Stimulated activated CD8-positive, alpha-beta memory T cell treated with anti-CD3 and anti-CD28 coated beads, Interleukin-15, amount 100 ng/mL, for 4 hours (primary cell): ENCODE data around the gene GRIA1.

Source experiments
- DNase-seq, 2 donors: peaks; one replicate each; pipeline ENCODE4 v3.0.0-alpha.2; 2020; ENCODE audit warnings: low read depth in 2 of 2

The GRIA1 gene

GRCh38 chr5:153490118-153491037 is at the start of gene GRIA1:
TSS of gene GRIA1 (plus strand) at chr5:153490670.
- DNase-seq = no peak

- no peak for DNase-seq
Observed at GRCh38 chr5:153445875-153446579, 44.4 kb upstream of the GRIA1 start.

- no peak for DNase-seq
Observed at GRCh38 chr5:153447534-153447933, 42.9 kb upstream of the GRIA1 start.

- no peak for DNase-seq
Observed at GRCh38 chr5:153456354-153456753, 34.1 kb upstream of the GRIA1 start.

- no peak for DNase-seq
Observed at GRCh38 chr5:153456993-153457392, 33.5 kb upstream of the GRIA1 start.

- DNase-seq = no peak
Observed at GRCh38 chr5:153458268-153458667, 32.2 kb upstream of the GRIA1 start.

GRCh38 chr5:153459051-153459743 is 31.3 kb upstream of the GRIA1 start:
- DNase-seq = no peak

- no peak for DNase-seq
Observed at GRCh38 chr5:153460421-153460820, 30.0 kb upstream of the GRIA1 start.

GRCh38 chr5:153461341-153461740 is 29.1 kb upstream of the GRIA1 start:
- DNase-seq = no peak

- DNase-seq = no peak
Observed at GRCh38 chr5:153463806-153464205, 26.7 kb upstream of the GRIA1 start.

GRCh38 chr5:153467546-153467945 is 22.9 kb upstream of the GRIA1 start:
- DNase-seq = no peak

- DNase-seq = no peak
Observed at GRCh38 chr5:153469423-153469822, 21.0 kb upstream of the GRIA1 start.

- DNase-seq = no peak
Observed at GRCh38 chr5:153470736-153471135, 19.7 kb upstream of the GRIA1 start.

GRCh38 chr5:153476767-153477166 is 13.7 kb upstream of the GRIA1 start:
- no peak for DNase-seq

GRCh38 chr5:153480401-153480800 is 10.1 kb upstream of the GRIA1 start:
- DNase-seq = no peak

- no peak for DNase-seq
Observed at GRCh38 chr5:153483482-153483881, 7.0 kb upstream of the GRIA1 start.

GRCh38 chr5:153485641-153486040 is 4.8 kb upstream of the GRIA1 start:
- DNase-seq = no peak

- DNase-seq = no peak
Observed at GRCh38 chr5:153486771-153487170, 3.7 kb upstream of the GRIA1 start.

- DNase-seq = no peak
Observed at GRCh38 chr5:153489611-153490010, 859 bp upstream of the GRIA1 start.

GRCh38 chr5:153491038-153491744 is 721 bp downstream of the GRIA1 start:
- DNase-seq = no peak

GRCh38 chr5:153491856-153492255 is 1.4 kb downstream of the GRIA1 start:
- DNase-seq = no peak

GRCh38 chr5:153496835-153497234 is 6.4 kb downstream of the GRIA1 start:
- no peak for DNase-seq
